HG03196 (cell line): ENCODE data around the gene SLC31A2.
"Not testable (repeated sequence)": the region's sequence is repeated elsewhere in the genome, so short reads cannot be mapped to it uniquely, and the experiment has no call there.

Experiments
- ATAC-seq: cut with Tn5 transposase; IDR thresholded peaks from one replicate; pipeline ENCODE4 v1.9.1; 2021; ENCODE audit not compliant: unreplicated experiment

SLC31A2 gene

GRCh38 chr9:113149561-113149960 lies 1.2 kb upstream of the SLC31A2 start:
- ATAC-seq: not testable (repeated sequence)

GRCh38 chr9:113151696-113152630 lies 1.2 kb downstream of the SLC31A2 start:
- ATAC-seq: no peak

GRCh38 chr9:113152699-113153098 lies 1.9 kb downstream of the SLC31A2 start:
- ATAC-seq: no peak

GRCh38 chr9:113153599-113153998 lies 2.8 kb downstream of the SLC31A2 start:
- no peak for ATAC-seq

GRCh38 chr9:113154471-113154870 lies 3.7 kb downstream of the SLC31A2 start:
- no peak for ATAC-seq

GRCh38 chr9:113154946-113155345 lies 4.1 kb downstream of the SLC31A2 start:
- no peak for ATAC-seq

- ATAC-seq: no peak
These were observed 5.2 kb downstream of the SLC31A2 start for GRCh38 chr9:113155911-113156588.

GRCh38 chr9:113156880-113157279 lies 6.1 kb downstream of the SLC31A2 start:
- no peak for ATAC-seq

- ATAC-seq: no peak
These were observed 7.6 kb downstream of the SLC31A2 start for GRCh38 chr9:113158446-113158845.

GRCh38 chr9:113160571-113160970 lies 9.8 kb downstream of the SLC31A2 start:
- ATAC-seq: no peak

GRCh38 chr9:113163001-113163400 lies 12.2 kb downstream of the SLC31A2 start:
- ATAC-seq: no peak

GRCh38 chr9:113164536-113165300 lies 13.9 kb downstream of the SLC31A2 start:
- no peak for ATAC-seq

- no peak for ATAC-seq
These were observed 15.2 kb downstream of the SLC31A2 start for GRCh38 chr9:113166039-113166438.

- no peak for ATAC-seq
These were observed 18.0 kb downstream of the SLC31A2 start for GRCh38 chr9:113168809-113169208.

- no peak for ATAC-seq
These were observed 22.5 kb downstream of the SLC31A2 start for GRCh38 chr9:113173341-113173740.

- no peak for ATAC-seq
These were observed 26.0 kb downstream of the SLC31A2 start for GRCh38 chr9:113176803-113177202.

GRCh38 chr9:113177251-113177650 lies 26.4 kb downstream of the SLC31A2 start:
- ATAC-seq: no peak

- ATAC-seq: no peak
These were observed 27.3 kb downstream of the SLC31A2 start for GRCh38 chr9:113178087-113178486.

GRCh38 chr9:113179839-113180238 lies 29.0 kb downstream of the SLC31A2 start:
- ATAC-seq: no peak

GRCh38 chr9:113181165-113181564 lies 30.4 kb downstream of the SLC31A2 start:
- ATAC-seq: no peak

- ATAC-seq: no peak
These were observed 33.2 kb downstream of the SLC31A2 start for GRCh38 chr9:113183956-113184488.
